SK-N-DZ (cell line): ENCODE results near the gene NR3C2.
"Not testable (repeated sequence)": the region's sequence is repeated elsewhere in the genome, so short reads cannot be mapped to it uniquely, and the experiment has no call there.

Experiments used
- DNase-seq: peaks from one replicate; pipeline ENCODE4 v3.0.0-alpha.2; 2015; ENCODE audit warnings: low spot score

The NR3C2 gene

DNA sequence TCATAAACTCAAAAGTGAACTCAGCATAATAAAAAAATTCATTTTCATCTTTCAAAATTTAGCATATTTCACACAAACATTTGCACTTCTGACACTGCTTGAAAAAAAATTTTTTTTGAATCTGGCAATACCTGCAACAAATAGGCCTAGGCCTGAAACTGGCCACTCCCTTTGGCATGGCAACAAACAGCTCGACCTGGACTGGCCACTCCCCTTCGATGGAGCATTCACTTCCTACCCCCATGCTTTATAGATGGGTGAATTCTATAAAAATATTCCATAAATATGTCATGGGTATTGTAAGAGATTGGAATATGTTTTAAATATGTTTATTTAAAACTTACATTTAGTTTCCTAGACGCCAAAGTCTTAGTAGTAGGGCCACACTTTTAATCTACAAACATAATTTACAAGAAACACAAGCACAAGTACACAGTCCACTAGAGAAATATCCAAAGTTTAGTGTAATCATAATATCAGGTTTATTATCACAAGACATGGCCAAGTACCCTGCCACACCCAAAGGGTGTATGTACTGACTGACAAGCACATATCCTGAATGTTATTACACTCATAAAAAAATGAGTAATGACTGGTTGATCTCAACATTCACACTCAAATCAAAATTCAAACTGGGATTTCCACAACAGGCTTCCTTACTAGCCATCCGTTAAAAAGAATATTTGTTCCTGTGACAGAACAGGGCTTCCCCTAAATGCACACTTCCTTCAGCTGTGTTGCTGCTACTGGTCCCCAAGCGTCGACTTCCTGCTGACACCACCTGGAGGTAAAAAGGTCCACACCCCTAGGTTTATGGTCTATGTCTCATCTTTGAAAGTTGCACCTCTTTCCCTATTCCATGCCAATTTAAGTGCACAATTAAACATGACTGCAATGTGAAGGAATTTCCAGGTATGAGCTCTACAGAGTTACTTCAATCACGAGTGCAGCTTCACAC lies 271.5 kb downstream of the NR3C2 start:
- DNase-seq = no peak

DNA sequence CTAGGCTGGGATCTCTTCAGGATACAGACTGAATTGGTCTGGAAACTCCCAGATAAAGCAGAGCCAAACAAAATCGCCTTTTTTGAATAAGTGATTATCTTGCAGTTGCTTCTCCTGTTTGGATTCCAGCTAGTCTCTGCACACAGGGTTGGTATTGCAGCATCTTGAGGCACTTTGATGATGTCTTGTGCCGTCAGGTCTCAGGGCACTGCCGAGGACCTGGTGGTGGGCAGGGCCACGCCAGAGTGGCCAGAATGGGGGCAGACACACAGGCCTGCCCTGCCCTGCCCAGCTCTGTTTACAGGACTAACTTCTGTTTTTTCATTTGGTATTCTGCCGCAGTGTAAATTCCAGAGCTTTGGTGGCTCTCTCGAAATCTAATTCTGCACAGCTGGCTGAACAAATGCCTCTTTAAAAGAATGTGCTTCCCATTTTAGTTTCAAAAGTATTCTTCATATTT lies 276.1 kb downstream of the NR3C2 start:
- DNase-seq = no peak

DNA sequence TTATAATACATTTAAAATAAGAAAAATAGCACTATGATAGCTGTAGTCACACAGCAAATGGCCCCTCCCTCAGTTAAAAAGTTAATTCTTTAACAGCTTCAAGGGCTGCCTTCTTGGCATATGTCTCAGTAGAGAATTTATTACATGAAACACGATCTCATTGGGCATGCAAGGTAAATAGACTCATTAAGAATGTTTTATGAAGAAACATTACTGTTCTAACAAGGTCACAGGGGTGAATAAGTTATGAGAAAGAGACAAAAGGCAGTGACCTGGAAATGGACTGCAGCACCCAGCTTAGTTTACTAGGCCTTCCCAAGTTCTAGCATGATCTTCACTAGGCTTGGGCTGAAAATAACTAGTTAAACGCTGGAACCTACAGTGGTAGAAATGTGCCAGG lies 277.7 kb downstream of the NR3C2 start:
- no peak for DNase-seq

DNA sequence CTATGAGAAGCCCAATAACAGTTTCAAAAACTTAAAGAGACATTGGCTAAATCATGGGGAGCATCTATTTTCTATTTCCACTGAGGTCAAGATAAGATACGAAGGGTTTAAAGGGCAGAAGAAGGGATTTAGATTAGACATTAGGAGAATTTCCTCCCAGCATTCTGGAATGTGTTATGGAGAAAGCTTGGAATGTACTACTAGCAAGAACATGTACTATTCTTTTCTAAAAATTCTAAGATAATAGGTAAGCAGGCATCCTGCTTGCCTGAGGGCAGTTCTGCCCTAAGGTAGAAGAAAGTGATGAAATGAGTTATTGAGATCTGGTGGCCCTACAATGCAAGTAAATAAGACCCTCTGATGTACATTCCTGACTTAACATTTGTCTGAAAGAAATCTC lies 279.2 kb downstream of the NR3C2 start:
- no peak for DNase-seq

DNA sequence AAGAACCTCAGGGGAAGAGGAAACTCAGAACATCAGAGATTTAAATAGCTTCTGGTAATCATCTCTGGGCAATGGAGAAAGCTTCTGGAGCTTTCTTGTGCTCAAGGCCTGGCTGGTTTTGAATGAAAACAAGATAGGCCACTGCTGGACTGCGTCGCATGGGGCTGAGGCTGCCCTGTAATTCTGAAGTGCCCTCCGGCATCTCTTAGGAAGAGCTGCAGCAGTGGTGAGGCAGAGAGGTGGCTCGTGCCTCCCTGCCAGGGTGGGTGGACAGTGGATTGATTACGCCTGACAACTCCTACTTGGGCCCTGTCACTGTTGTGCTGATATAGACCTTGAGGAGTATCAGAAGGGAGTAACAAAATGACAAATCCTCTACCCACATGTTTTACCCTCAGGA lies 279.7 kb downstream of the NR3C2 start:
- DNase-seq = no peak

DNA sequence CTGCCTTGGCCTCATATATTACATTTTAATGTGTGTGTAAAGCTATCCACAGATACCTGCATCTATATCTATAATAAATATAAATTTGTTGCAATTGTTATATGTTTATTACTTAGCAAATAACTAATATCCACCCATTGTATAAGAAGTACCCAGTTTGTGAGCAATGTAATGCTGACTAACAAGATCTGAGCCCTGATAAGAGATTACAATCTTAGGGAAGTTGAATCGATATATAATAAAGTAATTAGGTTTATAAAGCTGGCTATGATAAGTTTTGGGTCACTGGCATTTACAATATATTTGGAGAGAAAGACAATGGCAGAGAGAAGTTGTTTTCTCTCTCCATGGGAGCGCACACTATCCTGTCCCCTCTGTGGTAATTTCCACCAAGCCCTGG lies 280.6 kb downstream of the NR3C2 start:
- no peak for DNase-seq

DNA sequence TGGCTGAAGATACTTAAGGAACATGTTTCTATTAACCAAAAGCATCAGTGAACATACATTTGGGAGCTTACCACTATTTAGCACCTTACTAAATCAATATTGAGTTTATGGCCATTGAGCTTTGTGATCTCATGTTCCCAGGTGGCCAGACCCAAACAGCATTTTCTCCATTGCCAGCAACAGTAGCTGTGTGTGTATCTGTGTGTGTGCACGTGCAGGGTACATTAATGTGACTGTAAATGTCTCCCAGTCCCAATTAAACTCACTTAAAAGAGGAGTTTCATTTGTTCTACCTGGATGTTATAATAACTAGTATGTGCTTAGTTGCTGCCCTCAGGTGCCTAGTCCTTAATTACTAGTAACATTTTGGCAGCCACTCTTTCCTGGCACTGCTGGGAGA lies 282.4 kb downstream of the NR3C2 start:
- DNase-seq = no peak

DNA sequence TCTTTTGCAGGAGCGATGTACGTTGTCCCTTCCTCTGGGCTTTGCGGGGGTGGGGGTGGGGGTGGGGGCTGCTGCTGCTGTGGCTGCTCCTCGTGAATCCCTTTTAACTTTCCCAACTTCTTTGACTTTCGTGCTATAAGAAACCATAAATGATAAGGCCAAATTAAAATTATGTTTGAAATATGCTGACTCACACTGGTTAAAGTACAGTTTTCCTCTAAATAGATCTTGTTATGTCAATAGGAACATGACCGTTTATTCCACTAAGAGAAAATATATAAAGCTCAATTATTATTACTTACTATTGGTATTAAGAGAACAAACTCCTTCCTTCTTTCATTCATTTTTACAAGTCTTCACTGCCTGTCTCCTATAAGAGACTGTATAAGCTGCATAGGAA lies 287.4 kb downstream of the NR3C2 start:
- DNase-seq = no peak

DNA sequence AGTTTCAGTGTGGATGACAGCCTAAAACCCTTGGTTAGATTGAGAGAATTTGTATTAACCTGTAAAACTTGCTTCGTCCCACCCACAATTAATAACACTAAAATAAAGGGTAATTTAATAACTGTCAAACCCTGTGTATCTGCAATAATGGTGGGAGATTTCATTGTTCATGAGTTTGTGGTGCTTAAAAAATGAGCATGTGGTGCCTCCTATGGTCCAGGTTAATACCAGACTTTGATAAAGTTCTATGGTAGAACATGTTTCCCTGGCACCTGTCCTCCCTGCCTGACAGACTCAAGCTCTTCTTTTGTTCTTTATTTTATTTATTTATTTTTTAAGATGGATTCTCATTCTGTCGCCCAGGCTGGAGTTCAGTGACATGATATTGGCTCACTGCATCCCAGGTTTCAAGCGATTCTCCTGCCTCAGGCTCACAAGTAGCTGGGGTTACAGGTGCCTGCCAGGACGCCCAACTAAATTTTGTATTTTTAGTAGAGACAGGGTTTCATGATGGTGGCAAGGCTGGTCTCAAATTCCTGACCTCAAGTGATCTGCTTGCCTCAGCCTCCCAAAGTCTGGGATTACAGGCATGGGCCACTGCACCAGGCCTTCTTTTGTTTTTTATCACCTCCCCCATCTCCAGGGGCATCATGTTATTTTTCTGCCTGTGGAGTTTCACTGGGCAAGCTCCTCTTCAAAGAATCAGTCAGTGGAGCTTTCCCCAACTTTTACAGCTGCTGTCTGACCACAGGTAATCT lies 289.2 kb downstream of the NR3C2 start:
- DNase-seq = no peak

DNA sequence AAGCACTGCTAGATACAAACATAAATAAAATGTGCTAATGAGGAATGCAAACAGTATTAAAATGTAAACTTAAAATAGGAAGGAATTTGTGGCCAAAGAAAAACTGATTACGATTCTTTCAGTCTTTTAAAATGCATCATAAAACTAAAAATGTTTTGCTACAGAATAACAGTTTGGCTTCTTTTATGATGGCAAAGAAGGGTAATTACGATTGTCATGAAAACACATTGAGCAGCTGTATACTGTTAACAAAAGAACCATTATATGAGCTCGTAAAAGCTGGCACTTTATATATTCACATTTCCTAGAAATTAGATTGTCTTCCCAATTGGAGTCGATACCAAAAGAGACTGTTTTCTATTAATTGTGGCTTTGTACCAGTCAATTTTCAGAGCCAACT lies 290.4 kb downstream of the NR3C2 start:
- DNase-seq = no peak

DNA sequence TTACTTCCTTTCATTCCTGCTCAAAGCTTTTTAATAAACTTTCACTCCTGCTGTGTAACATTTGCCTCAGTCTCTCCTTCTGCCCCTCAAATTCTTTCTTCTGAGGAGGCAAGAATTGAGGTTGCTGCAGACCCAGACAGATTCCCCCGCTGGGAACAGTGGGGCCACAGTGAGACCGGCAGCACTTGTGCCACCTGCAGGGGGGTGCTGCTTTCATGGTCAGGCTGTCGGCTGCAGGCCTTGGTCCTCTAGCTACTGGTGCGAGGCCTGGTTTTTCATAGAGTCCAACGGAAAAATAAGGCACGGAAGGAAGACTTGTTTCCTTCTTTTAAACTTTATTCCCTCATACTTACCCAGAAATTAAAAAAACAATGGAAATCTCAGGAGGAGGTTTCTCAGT lies 296.7 kb downstream of the NR3C2 start:
- no peak for DNase-seq

DNA sequence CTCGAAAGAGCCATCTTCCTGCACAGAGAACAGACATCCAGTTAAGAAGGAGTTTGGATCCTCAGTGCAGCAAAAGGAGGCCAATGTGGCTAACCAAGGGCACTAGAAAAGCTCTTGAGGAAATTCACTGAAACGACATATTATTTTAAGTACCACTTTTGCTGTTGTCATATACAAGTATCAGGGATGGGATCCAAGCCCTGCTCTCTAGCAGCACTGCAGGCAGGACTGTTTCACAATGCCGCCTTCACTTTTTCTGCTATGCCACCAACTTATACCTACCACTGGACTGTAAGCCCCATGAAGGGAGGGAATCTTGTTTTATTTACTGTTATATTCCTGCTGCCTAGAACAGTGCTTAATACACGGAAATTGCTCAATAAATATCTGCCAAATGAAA lies 299.0 kb downstream of the NR3C2 start:
- no peak for DNase-seq

DNA sequence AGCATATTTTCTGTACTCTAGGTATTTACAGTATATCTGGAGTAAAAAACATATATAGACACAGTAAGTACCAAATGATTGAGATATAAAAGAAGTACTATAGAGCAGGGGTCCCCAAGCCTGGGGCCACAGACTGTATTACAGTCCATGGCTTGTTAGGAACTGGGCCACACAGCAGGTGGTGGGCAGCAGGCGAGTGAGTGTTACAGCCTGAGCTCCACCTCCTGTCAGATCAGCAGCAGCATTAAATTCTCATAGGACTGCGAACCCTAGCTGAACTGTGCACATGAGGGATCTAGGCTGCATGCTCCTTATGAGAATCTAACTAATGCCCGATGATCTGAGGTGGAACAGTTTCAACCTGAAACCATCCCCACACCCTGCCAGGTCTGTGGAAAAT lies 300.7 kb downstream of the NR3C2 start:
- no peak for DNase-seq

DNA sequence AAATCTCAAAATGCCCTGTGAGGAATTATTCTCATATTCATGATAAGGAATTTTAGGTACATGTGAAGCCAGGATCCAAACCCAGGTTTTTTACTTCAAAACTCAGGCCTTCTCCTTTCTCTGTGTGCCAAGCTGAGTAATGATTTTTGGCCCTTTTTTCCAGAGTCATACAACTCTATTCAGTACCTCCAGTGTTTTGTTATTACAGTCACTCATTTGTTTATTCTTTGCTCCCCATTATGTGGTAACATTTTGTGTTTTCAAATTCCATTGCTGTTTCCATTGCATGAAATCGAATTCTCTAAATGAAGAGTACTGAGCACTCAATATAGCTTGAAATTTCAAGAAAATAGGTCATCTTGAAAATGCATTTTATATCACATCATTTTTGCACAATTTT lies 315.4 kb downstream of the NR3C2 start:
- DNase-seq = no peak

DNA sequence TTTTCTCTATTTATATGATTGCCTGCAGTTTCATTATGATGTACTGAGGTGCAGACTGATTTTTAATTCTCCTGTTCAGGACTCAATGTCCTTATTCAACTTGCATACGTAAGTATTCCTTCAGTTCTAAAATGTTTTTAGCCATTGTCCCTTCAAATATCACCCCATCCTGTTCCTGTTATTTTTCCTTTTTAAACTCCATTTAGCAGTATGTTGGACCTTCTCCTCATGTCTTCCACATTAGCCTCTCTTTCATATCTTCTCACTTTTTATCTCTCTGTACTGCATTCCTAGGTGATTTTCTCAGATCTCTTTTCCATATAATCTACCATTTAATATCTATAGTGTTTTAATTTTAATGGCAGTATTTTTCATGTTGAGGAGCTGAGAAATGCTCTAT lies 317.7 kb downstream of the NR3C2 start:
- DNase-seq = no peak

DNA sequence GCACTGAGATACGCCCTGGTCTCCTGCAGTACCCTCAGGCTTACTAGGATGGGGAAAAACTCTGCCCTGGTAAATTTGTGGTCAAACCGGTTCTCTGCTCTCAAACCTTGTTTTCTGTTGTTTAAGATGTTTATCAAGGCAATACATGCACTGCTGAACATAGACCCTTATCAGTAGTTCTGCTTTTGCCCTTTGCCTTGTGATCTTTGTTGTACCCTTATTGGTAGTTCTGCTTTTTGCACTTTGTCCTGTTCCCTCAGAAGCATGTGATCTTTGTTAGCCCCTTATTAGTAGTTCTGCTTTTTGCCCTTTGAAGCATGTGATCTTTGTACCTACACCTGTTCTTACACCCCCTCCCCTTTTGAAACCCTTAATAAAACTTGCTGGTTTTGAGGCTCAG lies 319.1 kb downstream of the NR3C2 start:
- DNase-seq = not testable (repeated sequence)

DNA sequence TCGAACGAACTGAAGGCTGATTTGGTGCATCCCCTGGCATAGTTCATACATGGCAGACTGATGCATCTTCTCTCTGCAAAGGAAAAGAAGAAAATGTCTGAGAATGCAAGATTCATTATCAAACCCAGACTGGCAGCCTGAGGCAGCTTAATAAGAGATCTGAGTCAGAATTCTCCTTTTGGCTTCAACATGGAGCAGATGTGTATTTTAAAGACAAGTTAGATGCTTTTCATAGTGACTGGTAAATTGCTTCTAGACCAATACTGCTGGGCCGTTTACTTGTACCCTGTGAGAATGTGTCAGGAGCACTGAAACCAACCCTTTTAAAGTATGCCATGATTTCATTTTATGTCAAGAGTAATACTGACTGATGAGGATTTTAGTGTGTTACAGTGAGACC lies 322.0 kb downstream of the NR3C2 start:
- no peak for DNase-seq

DNA sequence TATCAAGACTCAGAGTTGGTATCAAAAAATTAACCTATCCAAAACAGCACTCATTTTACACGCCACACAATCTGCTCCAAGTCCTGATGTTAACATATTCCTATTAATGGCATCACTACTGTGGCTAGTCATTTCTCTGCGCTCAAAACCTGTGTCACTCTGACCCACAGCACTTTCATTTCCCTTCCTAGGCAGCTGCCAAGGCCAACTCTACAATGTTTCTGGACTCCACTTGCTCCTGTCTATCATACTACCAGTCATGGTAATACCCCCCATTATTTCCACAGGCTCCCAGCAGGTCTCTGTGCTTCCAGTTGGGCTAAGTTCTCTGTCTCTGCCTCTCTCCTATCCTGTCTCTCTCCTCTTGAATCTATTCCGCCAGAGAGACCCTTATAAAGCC lies 323.6 kb downstream of the NR3C2 start:
- no peak for DNase-seq

DNA sequence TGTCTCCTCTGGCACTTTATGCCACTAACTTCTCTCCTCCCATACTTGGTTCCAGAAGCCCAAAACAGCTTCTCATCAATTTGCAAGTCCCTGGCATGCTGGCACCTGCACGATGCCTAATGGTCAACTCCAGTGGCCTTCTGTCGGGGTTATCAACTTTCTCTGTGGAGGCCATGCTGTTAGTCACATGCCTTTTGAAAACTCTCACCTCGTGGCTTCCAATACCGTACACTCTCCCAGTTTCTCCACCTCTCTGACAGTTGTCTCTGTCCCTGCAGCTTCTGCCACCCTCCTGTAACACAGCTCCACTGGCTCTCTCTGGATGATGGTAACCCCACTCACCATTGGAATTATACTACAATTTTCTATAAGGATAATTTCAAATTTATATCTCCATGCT lies 324.0 kb downstream of the NR3C2 start:
- no peak for DNase-seq

DNA sequence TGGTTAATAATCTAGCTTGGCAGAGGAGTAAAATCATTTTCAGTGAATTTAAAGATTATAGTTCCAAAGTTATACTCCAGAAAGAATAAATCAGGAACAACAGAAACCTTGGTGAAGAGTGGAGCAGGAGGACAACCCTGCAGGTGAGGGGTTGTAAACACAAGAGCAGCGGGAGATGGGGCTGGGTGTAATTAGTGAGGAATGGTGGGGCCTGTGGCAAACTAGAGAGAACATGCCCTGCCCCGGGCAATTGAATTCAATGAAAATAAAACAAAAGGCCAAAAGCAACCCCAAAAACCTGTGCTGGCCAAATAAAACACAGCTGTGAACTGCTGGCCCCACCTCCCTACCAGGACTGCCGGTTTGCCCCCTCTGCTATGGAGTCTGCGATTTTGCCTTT lies 325.2 kb downstream of the NR3C2 start:
- no peak for DNase-seq

DNA sequence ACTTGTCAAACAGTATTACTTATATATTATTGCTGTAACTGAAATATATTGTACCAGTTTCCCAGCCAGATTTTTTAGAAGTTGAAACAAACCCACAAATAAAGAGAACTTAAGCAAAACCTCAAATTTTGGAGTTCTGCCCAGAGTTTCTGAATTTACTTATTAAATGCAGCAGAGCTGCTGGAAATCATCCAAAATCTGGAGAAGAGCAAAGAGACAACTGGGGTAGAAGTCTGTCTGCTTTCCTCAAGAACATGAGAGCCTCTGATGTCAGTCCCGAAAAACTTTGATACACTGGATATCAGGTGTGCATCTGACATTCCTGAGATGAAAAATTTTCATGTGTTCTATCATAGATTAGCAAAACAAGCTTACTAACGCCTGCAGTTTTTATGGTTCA lies 325.9 kb downstream of the NR3C2 start:
- no peak for DNase-seq

DNA sequence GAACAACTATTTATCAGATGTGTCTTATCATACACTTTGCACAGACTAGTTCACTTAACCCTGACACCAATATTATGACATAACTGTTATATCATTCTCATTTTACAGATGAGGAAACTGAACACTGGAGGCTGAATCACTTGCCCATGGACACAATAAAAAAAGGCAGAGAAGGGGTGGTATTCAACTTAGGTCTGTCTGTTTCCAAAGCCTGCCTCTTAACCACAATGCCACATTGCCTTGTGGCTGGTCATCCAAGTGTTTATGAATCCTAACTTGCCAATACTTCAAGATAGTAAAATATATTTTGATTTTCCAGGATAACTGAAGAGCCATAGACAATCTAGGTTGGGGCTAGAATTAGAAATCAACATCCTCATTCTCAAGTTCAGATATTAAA lies 327.8 kb downstream of the NR3C2 start:
- DNase-seq = no peak
